ENCODE data around the gene MAPT. TPM values are rescaled to one million over a fixed set of nuclear protein-coding genes. Genes with fewer than 3 reads are reported as not detected.

Gene MAPT
- polyA plus RNA-seq, 3 donors: 0.04 TPM; not detected in 2

DNA sequence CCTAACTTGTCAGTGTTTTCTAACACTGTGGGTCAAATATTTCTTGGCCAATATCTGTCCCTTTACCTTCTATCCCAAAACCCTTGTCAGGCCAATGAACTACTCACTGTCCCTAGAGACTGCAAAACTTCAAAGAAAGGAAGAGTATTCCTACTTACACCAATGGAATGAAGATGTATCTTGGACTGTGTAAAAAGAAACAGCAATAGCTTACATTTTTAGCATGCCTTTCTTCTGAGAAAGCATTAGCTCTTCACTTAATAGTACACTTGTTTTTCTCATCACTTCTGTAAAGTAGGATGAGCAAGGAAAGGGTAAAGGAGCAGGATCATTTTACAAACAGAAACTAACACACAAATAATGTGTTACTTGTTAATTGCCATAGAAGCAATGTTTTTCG, 178.6 kb downstream of the MAPT start:
- Mint-ChIP-seq H3K9me3 (no peaks in the 10 kb centered on the region), H3K27ac (peak overlapping the region in 1 of 7 donors; percentile 17), H3K27me3 (ENCODE audit: low read depth in 3 of 3) (no peaks in the 10 kb centered on the region), H3K4me3 (no peak overlapping the region), H3K36me3 (peaks cover 10 to 32% of the 10 kb centered on the region in 2 donors), H3K4me1 (no peaks in the 10 kb centered on the region)
- DNase-seq: no peak
- TF ChIP-seq, protein P1, sequence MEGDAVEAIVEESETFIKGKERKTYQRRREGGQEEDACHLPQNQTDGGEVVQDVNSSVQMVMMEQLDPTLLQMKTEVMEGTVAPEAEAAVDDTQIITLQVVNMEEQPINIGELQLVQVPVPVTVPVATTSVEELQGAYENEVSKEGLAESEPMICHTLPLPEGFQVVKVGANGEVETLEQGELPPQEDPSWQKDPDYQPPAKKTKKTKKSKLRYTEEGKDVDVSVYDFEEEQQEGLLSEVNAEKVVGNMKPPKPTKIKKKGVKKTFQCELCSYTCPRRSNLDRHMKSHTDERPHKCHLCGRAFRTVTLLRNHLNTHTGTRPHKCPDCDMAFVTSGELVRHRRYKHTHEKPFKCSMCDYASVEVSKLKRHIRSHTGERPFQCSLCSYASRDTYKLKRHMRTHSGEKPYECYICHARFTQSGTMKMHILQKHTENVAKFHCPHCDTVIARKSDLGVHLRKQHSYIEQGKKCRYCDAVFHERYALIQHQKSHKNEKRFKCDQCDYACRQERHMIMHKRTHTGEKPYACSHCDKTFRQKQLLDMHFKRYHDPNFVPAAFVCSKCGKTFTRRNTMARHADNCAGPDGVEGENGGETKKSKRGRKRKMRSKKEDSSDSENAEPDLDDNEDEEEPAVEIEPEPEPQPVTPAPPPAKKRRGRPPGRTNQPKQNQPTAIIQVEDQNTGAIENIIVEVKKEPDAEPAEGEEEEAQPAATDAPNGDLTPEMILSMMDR (IDR thresholded peaks at IDR 0.05): no peak
- Histone ChIP-seq H2AFZ (ENCODE audit: insufficient read depth, low read depth, low read length, poor library complexity, severe bottlenecking) (no peak overlapping the region), H3K27me3 (ENCODE audit: control insufficient read depth in 2 of 2, insufficient read depth in 2 of 2, low read length in 2 of 2) (no peaks in the 10 kb centered on the region), H3K9ac (ENCODE audit: insufficient read depth, low read length, poor library complexity, severe bottlenecking) (no peak overlapping the region), H3K36me3 (replicated peaks in 1 of 2; ENCODE audit: control insufficient read depth in 1 of 2, insufficient read depth in 2 of 2, low read length in 2 of 2) (peaks cover 3 to 65% of the 10 kb centered on the region in 2 donors), H3K4me3 (replicated peaks in 1 of 3; ENCODE audit: low read depth in 2 of 3, low read length in 3 of 3) (no peak overlapping the region), H3K9me3 (replicated peaks in 1 of 2; ENCODE audit: control insufficient read depth in 1 of 2, insufficient read depth in 1 of 2, low read length in 2 of 2) (no peaks in the 10 kb centered on the region), H4K20me1 (ENCODE audit: insufficient read depth, low read length) (peaks cover 95% of the 10 kb centered on the region), H3K4me1 (ENCODE audit: control insufficient read depth in 1 of 2, insufficient read depth in 2 of 2, low read length in 2 of 2) (no peaks in the 10 kb centered on the region), H3K27ac (ENCODE audit: low read depth in 1 of 2, low read length in 2 of 2) (no peak overlapping the region), H3K4me2 (replicated peaks; ENCODE audit: extremely low read depth, low read length, poor library complexity, severe bottlenecking) (no peak overlapping the region), H3K79me2 (ENCODE audit: insufficient read depth, low read length) (peaks cover 55% of the 10 kb centered on the region)
- no CpG with 5 or more reads among the region's 1 CpG for WGBS (ENCODE audit: insufficient coverage)
- intact Hi-C loops (cut with micrococcal nuclease): no loop called here

DNA sequence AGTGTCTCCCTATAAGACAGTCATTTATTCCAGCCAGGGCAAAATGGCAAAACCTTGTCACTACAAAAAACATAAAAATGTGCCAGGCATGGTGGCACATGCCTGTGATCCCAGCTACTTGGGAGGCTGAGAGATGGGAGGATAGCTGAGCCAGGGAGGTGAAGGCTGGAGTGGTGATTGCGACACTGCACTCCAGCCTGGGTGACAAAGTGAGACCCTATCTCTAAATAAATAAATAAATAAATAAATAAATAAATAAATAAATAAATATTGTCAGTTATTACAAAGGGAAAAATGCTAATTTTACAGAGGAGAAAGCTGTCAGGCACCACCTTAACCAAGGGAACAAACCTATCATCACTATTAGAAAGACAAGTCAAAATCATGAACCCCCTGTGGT, 180.2 kb downstream of the MAPT start:
- H2AFZ ChIP-seq (ENCODE audit: insufficient read depth, low read depth, low read length, poor library complexity, severe bottlenecking): no peak overlapping the region
- DNase-seq: no peak
- H3K4me3 ChIP-seq (replicated peaks in 1 of 3; ENCODE audit: low read depth in 2 of 3, low read length in 3 of 3): no peak overlapping the region
- peaks cover 58% of the 10 kb centered on the region for H3K79me2 ChIP-seq (ENCODE audit: insufficient read depth, low read length)
- H3K9ac ChIP-seq (ENCODE audit: insufficient read depth, low read length, poor library complexity, severe bottlenecking): no peak overlapping the region
- Mint-ChIP-seq H3K27me3 (ENCODE audit: low read depth in 3 of 3) (peaks cover 0 to 1% (median 0%) of the 10 kb centered on the region in 3 donors), H3K4me3 (no peak overlapping the region), H3K9me3 (no peaks in the 10 kb centered on the region), H3K27ac (peak overlapping the region in 2 of 7 donors; percentile 29 to 46), H3K36me3 (peaks cover 11 to 32% of the 10 kb centered on the region in 2 donors), H3K4me1 (no peaks in the 10 kb centered on the region)
- H3K36me3 ChIP-seq (replicated peaks in 1 of 2; ENCODE audit: control insufficient read depth in 1 of 2, insufficient read depth in 2 of 2, low read length in 2 of 2): peaks cover 15 to 65% of the 10 kb centered on the region in 2 donors
- H4K20me1 ChIP-seq (ENCODE audit: insufficient read depth, low read length): peaks cover 95% of the 10 kb centered on the region
- H3K4me2 ChIP-seq (replicated peaks; ENCODE audit: extremely low read depth, low read length, poor library complexity, severe bottlenecking): no peak overlapping the region
- H3K4me1 ChIP-seq (ENCODE audit: control insufficient read depth in 1 of 2, insufficient read depth in 2 of 2, low read length in 2 of 2): no peaks in the 10 kb centered on the region
- H3K9me3 ChIP-seq (replicated peaks in 1 of 2; ENCODE audit: control insufficient read depth in 1 of 2, insufficient read depth in 1 of 2, low read length in 2 of 2): no peaks in the 10 kb centered on the region
- no peak overlapping the region for H3K27ac ChIP-seq (ENCODE audit: low read depth in 1 of 2, low read length in 2 of 2)
- intact Hi-C loops (cut with micrococcal nuclease): no loop called here
- H3K27me3 ChIP-seq (ENCODE audit: control insufficient read depth in 2 of 2, insufficient read depth in 2 of 2, low read length in 2 of 2): no peaks in the 10 kb centered on the region
- no CpG with 5 or more reads among the region's 1 CpG for WGBS (ENCODE audit: insufficient coverage)
- TF ChIP-seq, protein P1 (IDR thresholded peaks at IDR 0.05): no peak

Small RNA genes within 50 kb of the gene (small RNA-seq; reads per million reads assigned to genes)
- not detected for gene RF00017 (ENCODE audit: insufficient read length, low read depth)

Other genes starting within 250 kb of the MAPT start
- not detected for gene CRHR1, start 110.2 kb upstream of the MAPT start, polyA plus RNA-seq
- not detected for gene SPPL2C, start 49.7 kb upstream of the MAPT start, polyA plus RNA-seq
- gene STH, start 104.7 kb downstream of the MAPT start, polyA plus RNA-seq: not detected